PC-9 (cell line): ENCODE data around the gene CAMK2B. TPM values are rescaled to one million over a fixed set of nuclear protein-coding genes. Genes with fewer than 3 reads are reported as not detected.

Experiments
- BruUV-seq: library from RNA; stranded (reverse); fragments of 400-500 nt; replicated peaks from 2 replicates; lab custom pipeline; 2021; lab: Mats Ljungman, UMichigan
- CTCF ChIA-PET: fragments of 300-600 bp; sonication (Branson Sonifier 250); formaldehyde crosslinking; loops from one replicate; lab custom pipeline; 2022; ENCODE audit warnings: antibody characterized with exemption; lab: Charles Lee
- POLR2A ChIA-PET: fragments of 300-600 bp; sonication (Branson Sonifier 250); formaldehyde crosslinking; loops from one replicate; lab custom pipeline; 2022; ENCODE audit warnings: antibody characterized with exemption; ENCODE audit not compliant: unreplicated experiment; lab: Charles Lee
- DNase-seq, 2 experiments: peaks; one replicate each; pipeline versions ENCODE4 v3.0.0 to v3.0.0-alpha.2; 2015 to 2022; ENCODE audit warnings: mixed read lengths in 1 of 2
- H2AFZ ChIP-seq: fragments of 200-600 bp; sonication (generic); 2 replicates; pipeline ENCODE4 v1.8.1; 2017; ENCODE audit warnings: antibody characterized with exemption
- H3F3A ChIP-seq: fragments of 200-600 bp; sonication (generic); 2 replicates; pipeline ENCODE4 v1.8.1; 2017; ENCODE audit warnings: antibody characterized with exemption, mild to moderate bottlenecking, low read depth; ENCODE audit not compliant: insufficient read depth
- H3K27ac ChIP-seq: fragments of 200-600 bp; sonication (generic); 2 replicates; pipeline ENCODE4 v1.6.1; 2016; ENCODE audit warnings: mixed run types
- H3K27me3 ChIP-seq: fragments of 200-600 bp; sonication (generic); 2 replicates; pipeline ENCODE4 v1.6.1; 2016; ENCODE audit warnings: low read depth, mixed run types; ENCODE audit not compliant: insufficient read depth
- H3K36me3 ChIP-seq: fragments of 200-600 bp; sonication (generic); 2 replicates; pipeline ENCODE4 v1.6.1; 2016; ENCODE audit warnings: low read depth, mixed run types
- H3K4me1 ChIP-seq: fragments of 200-600 bp; sonication (generic); replicated peaks from 2 replicates; pipeline ENCODE4 v1.6.1; 2016; ENCODE audit warnings: mixed run types; ENCODE audit not compliant: insufficient read depth
- H3K4me2 ChIP-seq: fragments of 200-600 bp; sonication (generic); 2 replicates; pipeline ENCODE4 v1.6.1; 2017; ENCODE audit warnings: mixed run types
- H3K4me3 ChIP-seq: fragments of 200-600 bp; sonication (generic); 2 replicates; pipeline ENCODE4 v1.6.1; 2016; ENCODE audit warnings: mixed run types
- H3K79me2 ChIP-seq: fragments of 200-600 bp; sonication (generic); 2 replicates; pipeline ENCODE4 v1.6.1; 2017; ENCODE audit warnings: low read depth, mixed run types
- H3K9me2 ChIP-seq: fragments of 200-600 bp; sonication (generic); 2 replicates; pipeline ENCODE4 v1.8.1; 2017; ENCODE audit warnings: mild to moderate bottlenecking; ENCODE audit not compliant: insufficient read depth
- H3K9me3 ChIP-seq: fragments of 200-600 bp; sonication (generic); 2 replicates; pipeline ENCODE4 v1.8.1; 2016; ENCODE audit warnings: low read depth; ENCODE audit not compliant: insufficient read depth
- H4K20me1 ChIP-seq: fragments of 200-600 bp; sonication (generic); 2 replicates; pipeline ENCODE4 v1.8.1; 2017; ENCODE audit not compliant: insufficient read depth
- CTCF ChIP-seq: fragments of 200-600 bp; sonication (generic); conservative IDR thresholded peaks from 2 replicates; pipeline ENCODE4 v1.6.1; 2017; ENCODE audit warnings: mixed run types, antibody characterized with exemption, mild to moderate bottlenecking, moderate library complexity
- EZH2 ChIP-seq: fragments of 200-600 bp; sonication (generic); IDR thresholded peaks from 2 replicates; pipeline ENCODE4 v1.8.0; 2017; ENCODE audit warnings: antibody characterized with exemption, low read depth
- intact Hi-C: fragments of 100-400 bp; cut with micrococcal nuclease; formaldehyde crosslinking; loops from one replicate; pipeline ENCODE4 v1.10.0; 2022; ENCODE audit not compliant: unreplicated experiment
- total RNA-seq: library from RNA; stranded (reverse); gene quantifications from 2 replicates; pipeline ENCODE4 v1.2.3, GENCODE V29; 2021

Gene CAMK2B
- total RNA-seq, 1 experiment from 2014 or later: 0.15 TPM

- ChIA-PET POLR2A (interaction anchor here (0.6 kb wide), 1 partner anchor 563 kb away, joined by 10 read pairs; no protein-coding TSS in a partner anchor), CTCF (no interaction called here)
- Histone ChIP-seq H3K9me3 (no peaks in the 10 kb centered on the region), H3K27me3 (no peaks in the 10 kb centered on the region), H4K20me1 (no peaks in the 10 kb centered on the region), H2AFZ (no peak overlapping the region), H3K4me1 (peaks cover 15% of the 10 kb centered on the region), H3K36me3 (no peaks in the 10 kb centered on the region), H3K4me2 (no peak overlapping the region), H3F3A (peaks cover 16% of the 10 kb centered on the region), H3K79me2 (no peaks in the 10 kb centered on the region), H3K4me3 (no peak overlapping the region), H3K9me2 (no peaks in the 10 kb centered on the region), H3K27ac (no peak overlapping the region)
- TF ChIP-seq CTCF: no peak
- no peak for TF ChIP-seq EZH2
- intact Hi-C loops: no loop called here
- BruUV-seq: no TSS peak
- DNase-seq: no peak
These were observed 157.5 kb downstream of the CAMK2B start for GRCh38 chr7:44167920-44168319.

Other genes with a start within 250 kb of the CAMK2B start
- gene POLM, start 243.1 kb downstream of the CAMK2B start, total RNA-seq: 58.8 and 59.1 TPM in 2 replicates
- gene AEBP1, start 221.2 kb downstream of the CAMK2B start, total RNA-seq: 0.33 and 0.98 TPM in 2 replicates
- 217 and 249 TPM in 2 replicates for gene POLD2, start 202.0 kb downstream of the CAMK2B start, total RNA-seq
- gene MYL7, start 184.3 kb downstream of the CAMK2B start, total RNA-seq: not detected in 2 replicates
- not detected in 2 replicates for gene GCK, start 136.2 kb downstream of the CAMK2B start, total RNA-seq
- 109 and 142 TPM in 2 replicates for gene YKT6, start 124.6 kb downstream of the CAMK2B start, total RNA-seq
- 149 and 158 TPM in 2 replicates for gene NUDCD3, start 165.1 kb upstream of the CAMK2B start, total RNA-seq
- gene NPC1L1, start 215.7 kb upstream of the CAMK2B start, total RNA-seq: 0.28 and 0.30 TPM in 2 replicates
- 113 and 125 TPM in 2 replicates for gene DDX56, start 248.3 kb upstream of the CAMK2B start, total RNA-seq